Measurements from ENCODE around the gene BRMS1. TPM values are rescaled to one million over a fixed set of nuclear protein-coding genes. Genes with fewer than 3 reads are reported as not detected.
"Not testable (repeated sequence)": the region's sequence is repeated elsewhere in the genome, so short reads cannot be mapped to it uniquely, and the experiment has no call there.

The BRMS1 gene
- total RNA-seq, 1 donor from 2014 or later, result 72.0 TPM

GRCh38 chr11:66360406-66361073, 15.6 kb upstream of the BRMS1 start:
- no peak for TF ChIP-seq CTCF (conservative IDR thresholded peaks at IDR 0.05; ENCODE audit: low read depth, low read length)
- no peak for DNase-seq (ENCODE audit: low read depth)
- H3K4me3 ChIP-seq (ENCODE audit: low read depth, low read length), result no peak overlapping the region

GRCh38 chr11:66359662-66360087, 14.8 kb upstream of the BRMS1 start:
- DNase-seq (ENCODE audit: low read depth), result no peak
- no peak for TF ChIP-seq CTCF (conservative IDR thresholded peaks at IDR 0.05; ENCODE audit: low read depth, low read length)
- H3K4me3 ChIP-seq (ENCODE audit: low read depth, low read length), result no peak overlapping the region

- not testable (repeated sequence) for H3K4me3 ChIP-seq (ENCODE audit: low read depth, low read length); DNase-seq (ENCODE audit: low read depth)
Observed at GRCh38 chr11:66350560-66351235, 5.8 kb upstream of the BRMS1 start.

- no peak overlapping the region for H3K4me3 ChIP-seq (ENCODE audit: low read depth, low read length)
- no peak for DNase-seq (ENCODE audit: low read depth)
- TF ChIP-seq CTCF (conservative IDR thresholded peaks at IDR 0.05; ENCODE audit: low read depth, low read length), result no peak
Observed at GRCh38 chr11:66349084-66349386, 4.1 kb upstream of the BRMS1 start.

- H3K4me3 ChIP-seq (ENCODE audit: low read depth, low read length), result peak within 1 kb of the TSS; percentile 88
- TF ChIP-seq CTCF (conservative IDR thresholded peaks at IDR 0.05; ENCODE audit: low read depth, low read length), result no peak
- DNase-seq (ENCODE audit: low read depth), result peak; percentile 61
Observed at GRCh38 chr11:66347425-66348276, 2.7 kb upstream of the BRMS1 start, which contains the start of gene B4GAT1. Gene B4GAT1 (minus strand): TSS chr11:66347629. CDS start chr11:66347545, 84 bp downstream.

DNA sequence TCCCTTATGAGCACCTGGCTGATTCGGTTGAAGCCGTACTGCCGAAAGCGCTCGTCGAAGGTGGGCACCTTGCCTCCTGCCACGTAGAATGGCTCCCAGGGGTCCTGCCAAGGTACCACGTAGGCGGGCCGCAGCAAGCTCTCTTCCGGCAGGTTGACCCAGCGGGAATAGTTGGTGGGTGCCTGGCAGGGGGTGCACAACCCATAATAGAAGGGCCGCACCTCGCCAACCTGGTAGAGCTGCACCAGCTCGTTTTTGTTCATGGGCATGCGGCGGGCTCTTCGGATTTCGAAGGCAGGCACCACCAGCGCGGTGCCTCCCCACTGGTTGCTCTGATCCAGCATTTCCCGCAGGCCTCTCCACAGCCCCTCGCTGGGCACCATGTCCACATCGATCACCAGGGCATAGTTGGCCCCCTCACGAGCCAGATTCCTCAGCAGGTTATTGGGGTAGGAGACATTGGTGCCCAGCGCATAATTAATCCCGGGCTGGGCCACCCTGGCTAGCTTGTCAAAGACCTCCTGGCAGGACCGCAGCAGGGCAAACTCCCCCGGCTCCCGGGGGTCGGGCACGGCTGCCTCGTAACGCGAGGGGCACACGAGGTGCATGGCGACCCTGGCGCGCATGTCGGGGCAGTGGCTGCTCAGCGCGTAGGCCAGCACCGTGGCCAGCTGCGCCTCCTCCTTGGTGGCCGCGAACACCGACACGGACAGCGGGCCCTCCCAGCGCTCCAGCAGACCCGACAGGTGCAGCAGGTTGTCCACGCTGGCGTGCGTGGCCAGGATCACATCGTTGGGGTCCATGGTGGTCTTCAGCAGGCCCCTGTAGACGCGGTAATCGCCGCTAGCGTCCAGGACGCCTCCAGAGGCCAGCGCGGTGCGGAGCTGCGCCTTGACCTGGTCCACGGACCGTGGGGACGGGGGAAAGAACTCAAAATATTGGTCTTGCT, 1.8 kb upstream of the BRMS1 start:
- peak overlapping the region; percentile 88 for H3K4me3 ChIP-seq (ENCODE audit: low read depth, low read length)
- DNase-seq (ENCODE audit: low read depth), result no peak
- no peak for TF ChIP-seq CTCF (conservative IDR thresholded peaks at IDR 0.05; ENCODE audit: low read depth, low read length)
